ENCODE data around the gene VPS33B.

DNA sequence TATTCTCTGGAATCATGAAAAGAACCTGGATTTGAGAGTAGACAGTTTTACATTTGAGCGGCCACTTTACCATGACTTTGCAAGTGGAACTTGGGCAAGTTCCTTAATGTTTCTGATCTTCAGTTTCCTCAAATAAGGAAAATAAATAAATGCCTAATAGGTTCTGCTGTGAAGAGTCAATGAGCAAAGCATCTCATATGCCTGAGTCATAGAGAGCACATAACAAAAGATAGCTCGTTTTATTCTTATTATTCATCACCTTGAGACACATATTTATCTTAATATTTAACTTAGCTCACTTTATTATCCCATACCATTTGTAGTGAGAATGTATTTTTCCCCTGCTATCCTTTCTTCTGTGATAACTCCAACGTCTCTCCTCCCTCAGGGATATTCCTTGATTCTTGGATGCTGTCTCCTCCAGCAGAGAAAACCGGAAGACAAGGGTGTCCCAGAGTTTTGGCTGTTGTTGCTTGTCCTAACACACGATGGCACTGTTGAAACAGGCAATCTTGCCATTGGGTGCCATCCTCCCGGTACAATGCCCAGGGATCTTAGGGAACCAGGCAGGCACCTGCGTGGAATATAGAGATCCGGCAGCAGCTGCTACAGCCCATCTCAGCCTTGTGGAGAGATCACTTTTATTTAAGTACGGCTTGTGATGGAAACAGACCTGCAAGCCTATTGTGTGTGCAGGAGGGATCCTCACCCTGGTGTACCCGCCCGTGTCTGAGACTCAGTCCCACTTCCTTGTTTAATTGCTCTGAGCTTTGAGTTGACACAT is 33.3 kb upstream of the VPS33B start:
- TF ChIP-seq CTCF (IDR thresholded peaks at IDR 0.05) (peak in 5 of 6 experiments; percentile 54 to 73 (median 65)), POLR2A (IDR thresholded peaks at IDR 0.05) (no peak)

Data from thyroid gland (tissue), 4 donors.